Measurements from ENCODE around the gene C1orf174.

C1orf174 gene

GRCh38 chr1:3945222-3945621 lies 45.1 kb upstream of the C1orf174 start:
- H2AK5ac ChIP-seq (ENCODE audit: low read depth, low read length), result peak overlapping the region; percentile 91
- H4K91ac ChIP-seq (ENCODE audit: low read depth, low read length, poor library complexity), result no peak overlapping the region
- H3K4me1 ChIP-seq (ENCODE audit: control insufficient read depth in 2 of 2, insufficient read depth in 1 of 2, low read depth in 1 of 2, low read length in 2 of 2), result peaks cover 0 to 10% of the 10 kb centered on the region in 2 donors
- peaks cover 0 to 3% of the 10 kb centered on the region in 2 donors for H3K9me3 ChIP-seq (replicated peaks in 1 of 2; ENCODE audit: control insufficient read depth in 2 of 2, insufficient read depth in 1 of 2, low read depth in 1 of 2, low read length in 2 of 2)
- no peak overlapping the region for H3K9ac ChIP-seq (ENCODE audit: low read depth, low read length, poor library complexity)
- no peak overlapping the region for H3K27ac ChIP-seq (replicated peaks; ENCODE audit: low read length)
- H3K36me3 ChIP-seq (replicated peaks in 1 of 2; ENCODE audit: control insufficient read depth in 2 of 2, insufficient read depth in 2 of 2, low read length in 2 of 2), result no peaks in the 10 kb centered on the region
- no peak overlapping the region for H3K4me2 ChIP-seq (ENCODE audit: insufficient read depth, low read length, poor library complexity, severe bottlenecking)
- no peak overlapping the region for H2BK120ac ChIP-seq (ENCODE audit: low read depth, low read length)
- H3K18ac ChIP-seq (ENCODE audit: low read length), result peak overlapping the region; percentile 81
- peak overlapping the region; percentile 87 for H2BK12ac ChIP-seq (ENCODE audit: low read length)
- H3K23ac ChIP-seq (ENCODE audit: low read depth, low read length, poor library complexity), result peak overlapping the region; percentile 11
- DNase-seq (ENCODE audit: low spot score), result no peak
- no peak overlapping the region for H2BK5ac ChIP-seq (ENCODE audit: low read length)
- no CpG with 5 or more reads among the region's 12 CpGs for WGBS, 2 donors (ENCODE audit: extremely low coverage in 2 of 2, insufficient read length in 2 of 2, insufficient replicate concordance in 1 of 2)
- peak overlapping the region; percentile 28 for H2BK15ac ChIP-seq (ENCODE audit: low read length)
- no peak overlapping the region for H3K4me3 ChIP-seq (ENCODE audit: low read length in 2 of 2)
- no peak overlapping the region for H4K8ac ChIP-seq (ENCODE audit: low read depth, low read length)
- no peaks in the 10 kb centered on the region for H3K79me1 ChIP-seq (ENCODE audit: low read depth, low read length)
- no peak overlapping the region for H3K14ac ChIP-seq (ENCODE audit: low read length)
- H2AFZ ChIP-seq (ENCODE audit: low read length), result no peak overlapping the region
- peaks cover 0 to 25% (median 0%) of the 10 kb centered on the region in 3 experiments for H3K27me3 ChIP-seq (ENCODE audit: control insufficient read depth in 3 of 3, insufficient read depth in 3 of 3, low read depth in 1 of 3, low read length in 3 of 3)
- no peak overlapping the region for H3K4ac ChIP-seq (ENCODE audit: low read length)

GRCh38 chr1:3944578-3945125 lies 44.6 kb upstream of the C1orf174 start:
- Histone ChIP-seq H2AFZ (ENCODE audit: low read length) (peak overlapping the region; percentile 44), H3K18ac (ENCODE audit: low read length) (peak overlapping the region; percentile 65), H3K14ac (ENCODE audit: low read length) (no peak overlapping the region), H3K36me3 (replicated peaks in 1 of 2; ENCODE audit: control insufficient read depth in 2 of 2, insufficient read depth in 2 of 2, low read length in 2 of 2) (no peaks in the 10 kb centered on the region), H2BK120ac (ENCODE audit: low read depth, low read length) (peak overlapping the region; percentile 14), H3K79me1 (ENCODE audit: low read depth, low read length) (no peaks in the 10 kb centered on the region), H3K4me2 (ENCODE audit: insufficient read depth, low read length, poor library complexity, severe bottlenecking) (no peak overlapping the region), H3K23ac (ENCODE audit: low read depth, low read length, poor library complexity) (peak overlapping the region; percentile 52), H3K9me3 (replicated peaks in 1 of 2; ENCODE audit: control insufficient read depth in 2 of 2, insufficient read depth in 1 of 2, low read depth in 1 of 2, low read length in 2 of 2) (peaks cover 0 to 3% of the 10 kb centered on the region in 2 donors), H2BK15ac (ENCODE audit: low read length) (peak overlapping the region; percentile 28), H3K4me3 (ENCODE audit: low read length in 2 of 2) (no peak overlapping the region), H2BK12ac (ENCODE audit: low read length) (peak overlapping the region; percentile 87), H3K9ac (ENCODE audit: low read depth, low read length, poor library complexity) (no peak overlapping the region), H3K4ac (ENCODE audit: low read length) (peak overlapping the region; percentile 13), H2BK5ac (ENCODE audit: low read length) (no peak overlapping the region), H3K27me3 (ENCODE audit: control insufficient read depth in 3 of 3, insufficient read depth in 3 of 3, low read depth in 1 of 3, low read length in 3 of 3) (peaks cover 0 to 27% (median 0%) of the 10 kb centered on the region in 3 experiments), H3K4me1 (ENCODE audit: control insufficient read depth in 2 of 2, insufficient read depth in 1 of 2, low read depth in 1 of 2, low read length in 2 of 2) (peaks cover 0 to 10% of the 10 kb centered on the region in 2 donors), H4K91ac (ENCODE audit: low read depth, low read length, poor library complexity) (no peak overlapping the region), H4K8ac (ENCODE audit: low read depth, low read length) (no peak overlapping the region), H3K27ac (replicated peaks; ENCODE audit: low read length) (no peak overlapping the region), H2AK5ac (ENCODE audit: low read depth, low read length) (peak overlapping the region; percentile 91)
- WGBS, 2 donors (ENCODE audit: extremely low coverage in 2 of 2, insufficient read length in 2 of 2, insufficient replicate concordance in 1 of 2), result no CpG with 5 or more reads among the region's 13 CpGs
- no peak for DNase-seq (ENCODE audit: low spot score)

- Histone ChIP-seq H3K4me2 (ENCODE audit: insufficient read depth, low read length, poor library complexity, severe bottlenecking) (no peak overlapping the region), H2AFZ (ENCODE audit: low read length) (peak overlapping the region; percentile 44), H3K4ac (ENCODE audit: low read length) (no peak overlapping the region), H3K14ac (ENCODE audit: low read length) (no peak overlapping the region), H3K18ac (ENCODE audit: low read length) (peak overlapping the region; percentile 79), H3K9ac (ENCODE audit: low read depth, low read length, poor library complexity) (no peak overlapping the region), H3K4me1 (ENCODE audit: control insufficient read depth in 2 of 2, insufficient read depth in 1 of 2, low read depth in 1 of 2, low read length in 2 of 2) (peaks cover 0 to 10% of the 10 kb centered on the region in 2 donors), H4K8ac (ENCODE audit: low read depth, low read length) (no peak overlapping the region), H4K91ac (ENCODE audit: low read depth, low read length, poor library complexity) (no peak overlapping the region), H3K36me3 (replicated peaks in 1 of 2; ENCODE audit: control insufficient read depth in 2 of 2, insufficient read depth in 2 of 2, low read length in 2 of 2) (no peaks in the 10 kb centered on the region), H3K79me1 (ENCODE audit: low read depth, low read length) (no peaks in the 10 kb centered on the region), H2BK15ac (ENCODE audit: low read length) (peak overlapping the region; percentile 61), H2BK5ac (ENCODE audit: low read length) (no peak overlapping the region), H2BK12ac (ENCODE audit: low read length) (peak overlapping the region; percentile 12), H2BK120ac (ENCODE audit: low read depth, low read length) (peak overlapping the region; percentile 14), H3K23ac (ENCODE audit: low read depth, low read length, poor library complexity) (peak overlapping the region; percentile 3), H3K9me3 (replicated peaks in 1 of 2; ENCODE audit: control insufficient read depth in 2 of 2, insufficient read depth in 1 of 2, low read depth in 1 of 2, low read length in 2 of 2) (peaks cover 0 to 3% of the 10 kb centered on the region in 2 donors), H3K4me3 (ENCODE audit: low read length in 2 of 2) (no peak overlapping the region), H3K27ac (replicated peaks; ENCODE audit: low read length) (no peak overlapping the region), H2AK5ac (ENCODE audit: low read depth, low read length) (peak overlapping the region; percentile 91), H3K27me3 (ENCODE audit: control insufficient read depth in 3 of 3, insufficient read depth in 3 of 3, low read depth in 1 of 3, low read length in 3 of 3) (peaks cover 0 to 27% (median 0%) of the 10 kb centered on the region in 3 experiments)
- no peak for DNase-seq (ENCODE audit: low spot score)
- WGBS, 2 donors (ENCODE audit: extremely low coverage in 2 of 2, insufficient read length in 2 of 2, insufficient replicate concordance in 1 of 2), result no CpG with 5 or more reads among the region's 29 CpGs
Measured at GRCh38 chr1:3943806-3944577, 43.9 kb upstream of the C1orf174 start.

- H3K27ac ChIP-seq (replicated peaks; ENCODE audit: low read length), result no peak overlapping the region
- H2BK12ac ChIP-seq (ENCODE audit: low read length), result peak overlapping the region; percentile 24
- H3K79me1 ChIP-seq (ENCODE audit: low read depth, low read length), result no peaks in the 10 kb centered on the region
- no peak overlapping the region for H3K4me2 ChIP-seq (ENCODE audit: insufficient read depth, low read length, poor library complexity, severe bottlenecking)
- peaks cover 0 to 4% of the 10 kb centered on the region in 2 donors for H3K9me3 ChIP-seq (replicated peaks in 1 of 2; ENCODE audit: control insufficient read depth in 2 of 2, insufficient read depth in 1 of 2, low read depth in 1 of 2, low read length in 2 of 2)
- H3K4me1 ChIP-seq (ENCODE audit: control insufficient read depth in 2 of 2, insufficient read depth in 1 of 2, low read depth in 1 of 2, low read length in 2 of 2), result peaks cover 0 to 10% of the 10 kb centered on the region in 2 donors
- peak overlapping the region; percentile 57 for H3K14ac ChIP-seq (ENCODE audit: low read length)
- peak overlapping the region; percentile 65 for H3K18ac ChIP-seq (ENCODE audit: low read length)
- peak overlapping the region; percentile 30 for H2AK5ac ChIP-seq (ENCODE audit: low read depth, low read length)
- DNase-seq (ENCODE audit: low spot score), result no peak
- peak overlapping the region; percentile 50 for H2BK120ac ChIP-seq (ENCODE audit: low read depth, low read length)
- H2BK5ac ChIP-seq (ENCODE audit: low read length), result no peak overlapping the region
- H3K4me3 ChIP-seq (ENCODE audit: low read length in 2 of 2), result no peak overlapping the region
- H4K8ac ChIP-seq (ENCODE audit: low read depth, low read length), result no peak overlapping the region
- no CpG with 5 or more reads among the region's 11 CpGs for WGBS, 2 donors (ENCODE audit: extremely low coverage in 2 of 2, insufficient read length in 2 of 2, insufficient replicate concordance in 1 of 2)
- no peak overlapping the region for H3K4ac ChIP-seq (ENCODE audit: low read length)
- H3K36me3 ChIP-seq (replicated peaks in 1 of 2; ENCODE audit: control insufficient read depth in 2 of 2, insufficient read depth in 2 of 2, low read length in 2 of 2), result no peaks in the 10 kb centered on the region
- no peak overlapping the region for H4K91ac ChIP-seq (ENCODE audit: low read depth, low read length, poor library complexity)
- peak overlapping the region; percentile 60 for H3K23ac ChIP-seq (ENCODE audit: low read depth, low read length, poor library complexity)
- H2AFZ ChIP-seq (ENCODE audit: low read length), result no peak overlapping the region
- H3K27me3 ChIP-seq (ENCODE audit: control insufficient read depth in 3 of 3, insufficient read depth in 3 of 3, low read depth in 1 of 3, low read length in 3 of 3), result peaks cover 0 to 27% (median 0%) of the 10 kb centered on the region in 3 experiments
- H3K9ac ChIP-seq (ENCODE audit: low read depth, low read length, poor library complexity), result no peak overlapping the region
- no peak overlapping the region for H2BK15ac ChIP-seq (ENCODE audit: low read length)
Measured at GRCh38 chr1:3943123-3943431, 43.0 kb upstream of the C1orf174 start.
